Skin epidermis (tissue), 12 donors: Measurements from ENCODE around the gene RARS2.
A peak's percentile ranks its signal among the peaks of the same experiment; 100 is the strongest.
"Not testable (repeated sequence)": the region's sequence is repeated elsewhere in the genome, so short reads cannot be mapped to it uniquely, and the experiment has no call there.

ENCODE experiments used
- H3K27ac ChIP-seq, 21 experiments: fragments of 200-600 bp; sonication (generic) in 11 of 21; one replicate each; pipeline ENCODE4 v1.5.0; 2020; ENCODE audit warnings: mild to moderate bottlenecking in 3 of 21, inconsistent platforms in 2 of 21, moderate library complexity in 2 of 21
- H3K4me3 ChIP-seq, 7 experiments: fragments of 200-600 bp; sonication (generic) in 2 of 7; one replicate each; pipeline ENCODE4 v1.5.0; 2020; ENCODE audit warnings: inconsistent platforms in 2 of 7, mild to moderate bottlenecking in 2 of 7, moderate library complexity in 1 of 7

The RARS2 gene

DNA sequence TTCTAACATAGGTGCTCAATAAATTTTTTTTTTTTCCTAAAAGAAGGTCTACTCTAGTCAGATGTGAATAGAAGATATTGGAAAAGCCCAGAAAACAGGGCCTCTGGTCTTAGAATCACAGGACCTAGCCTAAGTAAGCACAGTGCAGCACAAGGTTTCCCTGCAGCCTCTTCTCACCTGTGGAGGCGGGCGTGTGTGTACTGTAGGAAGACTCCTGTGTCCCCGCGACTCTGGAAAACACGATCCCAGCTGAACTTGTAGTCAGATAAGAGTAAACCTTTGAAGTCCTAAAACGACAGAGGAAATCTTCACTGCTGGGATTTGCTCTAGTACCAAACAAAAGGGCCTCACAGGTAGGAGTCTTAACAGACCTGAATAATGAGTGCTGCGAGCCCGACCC, 71.3 kb downstream of the RARS2 start:
- Histone ChIP-seq H3K27ac (no peak overlapping the region), H3K4me3 (no peak overlapping the region)

DNA sequence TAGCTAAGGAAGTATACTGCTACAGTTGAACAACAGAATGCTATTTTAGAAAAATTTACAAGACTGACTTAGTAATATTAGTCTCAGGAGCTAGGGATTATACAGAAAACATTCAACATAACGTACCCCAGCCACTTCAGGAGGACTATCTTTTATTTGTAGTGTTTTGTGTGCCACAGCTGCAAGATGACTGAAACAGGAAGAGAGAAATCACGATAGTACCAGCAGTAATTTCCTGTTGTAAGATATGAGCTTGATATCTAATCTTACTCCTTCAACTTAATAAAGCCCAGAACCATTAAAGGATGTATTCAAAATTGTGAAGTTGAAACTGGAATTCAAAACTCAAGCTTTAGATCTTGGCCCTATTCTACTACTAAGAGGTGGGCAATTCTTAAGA, 75.0 kb downstream of the RARS2 start:
- no peak overlapping the region for H3K27ac ChIP-seq
- no peak overlapping the region for H3K4me3 ChIP-seq

DNA sequence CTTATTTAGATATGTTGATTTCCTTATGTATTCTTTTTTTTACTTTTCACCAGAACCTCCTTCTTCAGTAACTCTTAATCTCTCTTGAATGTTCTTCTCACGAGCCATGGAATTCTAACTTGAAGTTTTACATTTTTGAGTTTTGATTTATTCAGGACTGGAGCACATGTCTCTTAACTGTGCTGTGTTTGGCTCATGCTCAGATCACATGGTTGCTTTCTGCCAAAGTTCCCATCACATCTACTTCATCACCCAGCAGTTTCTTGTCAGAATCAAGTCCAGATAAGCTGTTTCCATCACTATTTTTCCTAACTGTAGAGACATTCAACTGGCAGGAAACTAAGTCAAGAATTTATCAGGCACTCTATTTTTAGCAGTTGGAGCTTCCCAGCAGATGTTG, 85.3 kb downstream of the RARS2 start:
- Histone ChIP-seq H3K27ac (no peak overlapping the region), H3K4me3 (no peak overlapping the region)

DNA sequence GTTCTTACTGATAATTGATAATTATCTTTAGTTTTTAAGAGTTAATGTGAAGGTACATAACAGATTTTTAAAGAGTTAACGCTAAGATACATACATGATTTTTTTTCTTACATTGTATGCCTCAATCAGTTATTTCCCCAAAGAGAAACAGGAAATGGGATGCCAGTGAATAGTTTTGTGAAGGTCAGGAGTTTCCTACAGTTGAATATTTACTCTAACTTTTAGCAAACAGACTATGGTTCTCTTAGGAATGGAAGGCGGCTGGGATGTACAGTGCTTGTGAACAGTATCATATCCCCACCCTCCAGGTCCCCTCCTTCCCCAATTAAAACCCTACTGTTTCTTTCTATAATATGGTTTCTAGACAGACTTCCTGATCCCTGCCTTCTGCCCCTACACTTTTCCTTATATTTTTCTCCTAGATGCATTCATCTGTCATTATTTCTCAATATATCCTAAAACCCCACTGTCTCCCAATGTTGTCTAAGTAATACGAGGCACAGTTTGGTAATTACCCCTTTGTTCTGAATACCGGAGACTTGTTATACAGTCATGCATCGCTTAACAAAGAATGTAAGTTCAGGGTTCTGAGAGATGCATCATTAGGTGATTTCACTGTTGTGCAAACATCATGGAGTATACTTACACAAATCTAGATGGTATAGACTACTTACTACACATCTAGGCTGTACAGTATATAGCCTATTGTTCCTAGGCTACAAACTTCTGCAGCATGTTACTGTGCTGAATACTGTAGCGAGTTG, 87.8 kb downstream of the RARS2 start:
- no peak overlapping the region for H3K27ac ChIP-seq
- no peak overlapping the region for H3K4me3 ChIP-seq

DNA sequence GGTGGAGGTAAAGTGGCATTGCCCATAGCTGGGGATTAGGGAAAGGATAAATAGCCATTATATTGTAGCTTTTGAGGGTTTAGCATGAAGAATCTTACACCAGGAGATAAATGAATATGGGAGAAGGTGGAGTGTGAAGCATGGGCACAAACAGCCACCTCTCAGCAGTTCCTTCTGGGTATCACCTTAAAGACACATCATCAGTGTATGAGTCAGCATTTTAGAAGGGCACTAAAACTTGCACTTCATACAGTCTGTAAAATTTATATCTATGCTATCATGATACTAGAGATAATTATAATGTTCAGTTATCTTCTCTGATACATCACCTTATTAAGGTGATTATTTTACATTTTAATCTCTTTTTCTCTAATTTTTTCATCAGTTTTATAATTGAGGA, 91.7 kb downstream of the RARS2 start:
- no peak overlapping the region for H3K4me3 ChIP-seq
- H3K27ac ChIP-seq, result no peak overlapping the region

DNA sequence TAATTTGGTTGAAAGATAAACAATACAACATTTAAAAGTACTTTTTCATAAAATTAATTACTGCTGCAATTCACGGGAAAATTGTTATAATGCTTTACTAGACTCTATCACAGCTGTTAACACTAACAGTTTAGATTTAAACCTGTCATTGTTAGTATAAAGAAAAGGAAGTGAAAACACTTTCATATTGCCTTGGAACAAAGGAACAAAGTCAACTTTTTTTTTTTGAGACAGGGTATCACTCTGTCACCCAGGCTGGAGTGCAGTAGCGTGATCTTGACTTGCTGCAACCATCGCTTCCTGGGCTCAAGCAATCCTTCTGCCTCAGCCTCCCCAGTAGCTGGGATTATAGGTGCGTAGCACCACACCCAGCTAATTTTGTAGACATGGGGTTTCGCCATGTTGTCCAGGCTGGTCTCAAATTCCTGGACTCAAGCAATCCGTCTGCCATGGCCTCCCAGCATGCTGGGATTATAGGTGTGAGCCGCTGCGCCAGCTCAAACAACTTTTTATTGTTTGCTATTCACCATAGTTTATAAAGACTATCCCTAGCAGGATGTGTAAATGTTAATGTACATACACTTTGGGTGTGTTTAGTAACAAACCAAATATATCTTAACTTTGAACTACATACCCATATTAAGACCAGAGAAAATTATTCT, 94.9 kb downstream of the RARS2 start:
- Histone ChIP-seq H3K4me3 (no peak overlapping the region), H3K27ac (no peak overlapping the region)

DNA sequence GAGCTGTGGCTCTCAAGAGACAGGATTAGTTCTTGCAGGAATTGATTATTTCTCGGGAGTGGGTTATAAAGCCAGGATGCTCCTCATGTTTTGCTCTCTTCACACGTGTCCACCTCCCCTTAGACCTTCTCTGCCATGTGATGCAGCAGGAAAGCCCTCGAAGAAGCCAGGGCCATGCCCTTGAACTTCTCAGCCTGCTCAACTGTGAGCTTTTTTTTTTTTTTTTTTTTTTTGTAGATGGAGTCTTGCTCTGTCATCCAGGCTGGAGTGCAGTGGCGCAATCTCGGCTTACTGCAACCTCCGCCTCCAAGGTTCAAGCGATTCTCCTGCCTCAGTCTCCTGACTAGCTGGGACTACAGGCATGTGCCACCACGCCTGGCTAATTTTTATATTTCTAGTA, 100.5 kb downstream of the RARS2 start:
- H3K4me3 ChIP-seq, result not testable (repeated sequence)

DNA sequence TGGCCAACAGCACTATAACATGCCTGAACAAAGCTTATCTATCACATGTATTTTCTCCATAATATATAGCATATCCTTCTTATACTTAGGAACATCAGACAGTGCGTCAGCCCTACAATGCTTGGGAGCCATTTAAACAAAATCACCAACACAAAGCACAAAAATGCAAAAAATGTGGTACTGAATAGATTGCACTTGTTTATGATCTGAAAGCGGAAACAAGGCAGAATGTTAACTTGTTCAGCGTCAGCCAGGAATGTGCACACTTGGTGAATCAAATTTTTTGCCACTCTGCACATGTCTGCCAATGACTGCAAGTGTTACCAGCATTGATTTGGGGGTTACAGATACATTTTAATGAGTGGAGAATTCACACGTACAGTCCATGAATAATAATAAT, 102.2 kb downstream of the RARS2 start:
- Histone ChIP-seq H3K4me3 (no peak overlapping the region), H3K27ac (no peak overlapping the region)

More for the DNA sequence above, 100.5 kb downstream of the RARS2 start:
- H3K27ac ChIP-seq, result not testable (repeated sequence)

DNA sequence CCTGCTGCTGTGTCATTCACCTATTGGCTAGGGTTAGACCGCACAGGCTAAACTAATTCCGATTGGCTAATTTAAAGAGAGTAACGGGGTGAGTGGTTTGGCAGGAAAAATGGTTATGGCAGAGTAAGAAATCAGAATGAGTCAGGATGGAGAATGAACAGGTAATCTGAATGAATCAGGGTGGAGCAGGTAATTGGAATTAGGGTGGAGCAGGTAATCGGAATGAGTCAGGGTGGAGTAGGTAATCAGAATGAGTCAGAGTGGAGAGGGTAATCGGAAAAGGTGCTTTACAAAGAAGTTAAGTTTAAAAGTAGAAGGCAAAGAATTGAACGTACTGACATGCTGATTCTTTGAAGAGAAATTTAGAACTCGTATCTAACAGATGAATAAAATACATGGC, 105.3 kb downstream of the RARS2 start:
- Histone ChIP-seq H3K27ac (no peak overlapping the region), H3K4me3 (no peak overlapping the region)

DNA sequence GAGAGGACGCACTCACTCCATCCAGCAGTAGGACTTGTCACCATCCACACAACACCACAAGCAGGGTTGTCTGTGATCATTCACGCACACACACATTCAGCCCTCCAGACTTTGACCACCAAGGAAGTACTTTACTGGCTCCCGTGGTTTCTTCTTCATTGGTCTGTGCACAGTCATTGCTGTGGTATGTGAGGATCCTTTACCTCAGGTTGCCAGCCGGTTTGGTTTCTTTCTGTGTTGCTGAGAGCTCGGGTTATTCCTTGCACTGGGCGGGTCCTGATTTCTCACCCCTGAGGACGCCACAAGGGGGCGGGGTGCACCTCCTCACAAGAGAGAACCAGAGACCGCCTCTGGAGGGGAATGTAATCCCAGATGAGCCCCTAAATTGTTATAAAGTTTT, 105.9 kb downstream of the RARS2 start:
- Histone ChIP-seq H3K4me3 (no peak overlapping the region), H3K27ac (no peak overlapping the region)

DNA sequence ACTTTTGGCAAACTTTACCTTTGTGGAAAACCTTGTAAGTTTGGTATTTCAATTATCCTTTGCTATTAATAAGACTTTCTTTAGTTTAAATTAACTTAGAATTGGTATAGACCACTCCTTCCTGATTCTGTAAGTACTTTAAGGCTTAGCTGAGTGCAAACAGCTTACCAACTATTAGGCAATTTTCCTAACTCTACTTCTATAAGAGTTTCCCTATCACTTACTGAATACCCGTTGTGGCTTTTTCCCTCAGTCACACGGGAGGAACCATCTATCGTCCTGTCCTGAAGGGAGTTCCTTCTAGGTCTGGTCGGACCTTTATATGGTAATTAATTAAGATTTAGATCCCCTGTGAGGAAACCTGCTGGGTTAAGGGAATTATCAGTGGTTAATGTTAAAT, 107.4 kb downstream of the RARS2 start:
- Histone ChIP-seq H3K27ac (no peak overlapping the region), H3K4me3 (no peak overlapping the region)

DNA sequence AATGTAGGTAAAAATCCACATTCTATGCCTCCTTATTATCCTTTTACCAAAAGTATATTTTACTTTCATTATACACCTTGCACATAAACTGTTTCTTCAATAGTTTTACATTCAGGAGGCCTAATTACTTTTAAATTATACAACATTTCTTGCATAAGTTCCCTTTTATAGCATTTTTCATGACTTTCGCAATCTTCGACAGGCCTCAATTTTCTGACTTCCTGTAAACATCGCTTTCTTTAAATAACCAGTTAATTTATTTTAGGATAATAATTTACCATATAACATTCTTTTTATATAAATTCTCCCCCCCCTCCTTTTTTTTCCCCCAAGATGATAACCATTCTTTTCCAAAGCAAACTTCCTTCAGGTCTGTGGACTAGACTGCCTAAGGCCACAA, 107.9 kb downstream of the RARS2 start:
- Histone ChIP-seq H3K27ac (no peak overlapping the region), H3K4me3 (no peak overlapping the region)

DNA sequence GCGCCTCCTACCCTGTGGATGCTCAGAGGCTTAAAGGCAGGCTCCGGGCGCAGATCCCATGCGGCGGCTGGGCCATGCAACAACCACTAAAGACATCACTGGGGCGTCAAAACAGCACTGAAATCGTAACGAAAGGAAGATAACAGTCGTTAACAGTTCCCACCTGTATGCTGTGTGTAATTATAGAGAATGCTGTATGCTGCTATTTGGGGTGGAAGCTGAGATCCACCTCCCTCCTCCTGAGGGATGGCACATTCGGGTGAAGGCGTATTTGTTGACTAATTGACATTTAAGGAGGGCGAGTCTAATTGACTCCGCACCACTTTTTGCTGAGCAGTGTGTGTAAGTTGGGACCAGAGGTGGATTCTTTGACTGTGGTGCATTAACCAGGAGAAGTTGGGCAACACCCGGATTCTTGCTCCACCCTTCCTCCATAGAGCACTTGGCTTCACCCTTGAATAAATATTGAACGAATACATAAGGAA, 116.3 kb downstream of the RARS2 start:
- Histone ChIP-seq H3K4me3 (peak overlapping the region; percentile 65 to 98 (median 93)), H3K27ac (peak overlapping the region in 20 of 21 experiments; percentile 85 to 99 (median 95))

DNA sequence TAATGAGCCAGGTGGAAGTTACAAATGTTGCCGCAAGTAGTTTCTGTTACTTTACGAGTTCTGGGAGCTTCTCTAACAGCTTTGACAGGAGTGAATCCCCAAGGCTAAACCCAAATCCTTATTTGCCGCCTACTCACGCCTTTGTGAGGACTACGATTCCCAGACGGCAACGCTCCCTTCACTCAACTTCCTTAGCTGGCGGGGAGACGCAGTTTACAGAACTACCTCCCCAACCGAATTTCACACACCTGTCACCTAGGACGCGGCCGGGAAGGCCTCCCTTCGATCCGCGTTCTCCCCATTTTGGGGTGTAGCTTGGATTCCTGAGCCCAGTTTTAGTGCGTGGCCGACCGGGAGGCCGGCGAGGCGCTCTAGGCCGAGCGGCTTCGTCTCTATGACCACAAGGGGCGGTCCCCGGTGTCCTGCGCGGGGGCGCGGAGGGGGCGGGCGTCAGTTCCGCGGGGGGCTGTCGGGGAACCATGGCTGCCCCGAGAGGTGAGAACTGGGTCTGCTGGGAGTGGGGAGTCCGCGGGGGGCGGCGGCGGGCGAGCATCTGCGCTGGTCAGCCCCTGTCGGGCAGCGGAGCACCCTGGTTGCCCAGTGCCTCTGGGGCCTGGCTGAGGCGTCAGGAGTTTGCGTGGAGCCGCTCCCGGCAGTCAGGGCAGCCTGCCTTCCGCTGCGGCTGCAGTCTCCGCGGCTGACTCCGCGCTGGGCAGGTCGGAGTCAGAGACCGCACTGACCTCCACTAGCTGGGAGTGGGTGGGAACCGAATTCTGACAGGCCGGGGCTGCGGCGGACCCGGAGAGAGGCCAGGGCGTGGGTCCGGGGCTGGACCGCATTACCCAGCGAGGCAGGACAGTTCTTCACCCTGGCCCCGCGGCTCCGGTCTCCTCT, 117.0 kb downstream of the RARS2 start, which contains the start of gene SLC35A1:
SLC35A1 (plus strand) TSS at position 450 of the 894 bp plus-strand sequence; CDS start at position 480, 30 bp downstream.
- Histone ChIP-seq H3K27ac (peak within 1 kb of the TSS; percentile 85 to 99 (median 95)), H3K4me3 (peak within 1 kb of the TSS; percentile 65 to 98 (median 93))

DNA sequence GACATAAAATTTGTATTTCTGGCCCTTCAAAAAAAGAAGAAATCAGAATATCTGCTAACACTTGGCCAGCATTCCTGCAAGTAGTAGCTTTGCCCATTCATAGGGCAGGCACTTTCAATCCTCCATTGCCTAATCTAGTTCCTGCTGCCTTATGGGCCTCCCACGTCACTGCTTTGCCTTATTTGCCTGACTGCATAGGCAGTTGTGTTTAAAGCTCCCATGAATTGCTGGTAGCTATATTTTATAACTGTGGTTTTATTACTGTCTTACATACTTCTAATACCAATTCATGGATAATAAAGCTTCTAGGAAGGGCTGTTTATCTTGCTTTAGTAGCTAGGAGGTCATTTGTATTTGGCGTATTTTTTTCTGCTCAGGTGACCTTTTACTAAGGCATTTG, 124.7 kb downstream of the RARS2 start:
- H3K27ac ChIP-seq, result no peak overlapping the region

More for the DNA sequence above, 124.7 kb downstream of the RARS2 start:
- H3K4me3 ChIP-seq, result no peak overlapping the region
